Activated naive CD4-positive, alpha-beta T cell (primary cell): ENCODE data around the gene OTOF.

Experiments used
- DNase-seq, 4 experiments: peaks; one replicate each; lab custom pipeline; 2025; lab: John Stamatoyannopoulos, UW

Gene OTOF

DNA sequence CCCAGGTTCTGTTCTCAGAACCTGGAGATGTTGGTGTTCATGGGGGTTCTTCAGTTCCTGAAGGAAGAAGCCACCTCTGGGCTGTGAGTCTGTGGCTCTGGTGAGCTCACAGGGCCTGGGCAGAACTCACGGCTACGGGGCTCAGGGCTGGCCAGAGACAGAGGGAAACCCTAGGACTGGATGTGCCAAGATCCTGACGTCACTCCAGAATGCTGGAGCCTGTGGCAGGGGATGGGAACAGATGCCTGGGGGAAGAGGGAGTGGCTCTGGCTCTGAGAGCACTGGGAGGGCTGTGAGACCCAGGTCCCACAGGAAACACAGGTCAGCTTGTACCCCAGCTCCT lies at the start of gene OTOF:
Gene OTOF, minus strand, starts transcription at position 214 of the 343 bp plus-strand sequence.
- no peak for DNase-seq

DNA sequence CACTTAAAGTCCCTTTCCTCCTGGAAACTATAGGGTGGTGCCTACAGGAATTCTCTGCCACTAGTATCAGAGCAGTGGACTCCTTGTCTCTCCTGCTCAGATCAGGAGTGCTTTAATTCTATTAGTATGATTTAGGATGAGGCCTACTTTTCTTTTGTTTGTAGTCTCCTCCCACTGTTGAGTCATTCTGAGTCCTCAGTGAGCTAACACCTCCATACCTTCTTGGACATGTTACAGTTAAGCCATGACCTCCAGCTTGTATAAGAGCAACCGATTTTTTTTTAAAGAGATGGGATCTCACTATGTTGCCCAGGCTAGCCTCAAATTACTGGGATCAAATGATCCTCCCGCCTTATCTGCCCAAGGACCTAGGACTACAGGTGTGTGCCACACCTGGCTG lies 48.7 kb upstream of the OTOF start:
- no peak for DNase-seq

DNA sequence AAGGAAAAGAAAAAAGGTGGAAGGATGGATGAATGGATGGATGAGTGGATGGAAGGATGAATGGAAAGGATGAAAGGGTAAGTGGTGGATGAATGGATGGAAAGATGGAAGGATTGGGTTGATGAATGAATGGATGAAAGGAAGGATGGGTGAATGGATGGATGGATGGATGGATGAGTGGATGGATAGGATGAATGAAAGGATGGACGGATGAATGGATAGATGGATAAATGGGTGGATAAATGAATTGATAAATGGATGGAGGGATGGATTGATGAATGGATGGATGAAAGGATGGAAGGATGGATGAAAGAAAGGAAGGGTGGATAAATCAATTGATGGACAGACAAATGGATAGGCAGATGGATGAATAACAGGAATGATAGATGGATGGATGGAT lies 48.2 kb upstream of the OTOF start:
- no peak for DNase-seq

DNA sequence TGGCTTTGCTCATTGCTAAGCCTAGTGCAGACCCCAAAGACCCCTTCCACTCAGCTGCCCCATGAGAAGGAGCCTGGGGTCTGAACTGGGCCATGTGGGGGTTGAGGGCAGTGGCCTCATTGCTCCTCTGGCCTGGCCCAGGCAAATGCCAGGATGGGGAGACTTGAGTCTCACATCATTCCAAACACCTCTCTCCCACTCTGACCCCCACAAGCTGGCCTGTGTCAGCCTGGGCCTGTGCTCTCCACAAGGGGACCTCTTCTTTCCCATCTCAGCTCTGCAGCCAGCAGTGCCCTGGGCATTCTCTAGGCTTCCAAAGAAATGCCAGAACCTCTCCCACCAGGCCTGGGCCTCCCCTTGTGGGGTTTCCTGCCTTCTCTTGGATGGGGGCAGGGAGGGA lies 45.8 kb upstream of the OTOF start:
- DNase-seq: no peak

DNA sequence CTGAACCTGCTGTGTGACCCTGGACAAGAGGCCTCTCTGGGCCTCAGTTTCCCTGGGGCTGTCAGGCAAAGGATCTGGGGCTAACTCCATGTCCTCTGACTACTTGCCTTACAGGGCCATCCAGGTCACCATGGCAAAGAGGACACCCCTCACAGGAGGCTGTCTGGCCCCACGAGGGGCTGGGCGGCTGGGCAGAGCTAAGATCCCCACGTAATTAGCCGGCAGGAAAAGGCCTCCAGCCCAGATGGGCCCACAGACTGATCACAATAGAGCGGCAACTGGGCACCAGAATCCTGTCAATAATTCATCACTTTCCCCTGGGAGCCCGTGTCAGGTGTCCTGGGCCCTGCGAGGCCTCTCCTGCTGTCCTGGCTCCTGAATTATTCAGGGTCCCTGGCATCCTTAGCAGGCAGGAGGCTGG lies 44.8 kb upstream of the OTOF start:
- DNase-seq: no peak

DNA sequence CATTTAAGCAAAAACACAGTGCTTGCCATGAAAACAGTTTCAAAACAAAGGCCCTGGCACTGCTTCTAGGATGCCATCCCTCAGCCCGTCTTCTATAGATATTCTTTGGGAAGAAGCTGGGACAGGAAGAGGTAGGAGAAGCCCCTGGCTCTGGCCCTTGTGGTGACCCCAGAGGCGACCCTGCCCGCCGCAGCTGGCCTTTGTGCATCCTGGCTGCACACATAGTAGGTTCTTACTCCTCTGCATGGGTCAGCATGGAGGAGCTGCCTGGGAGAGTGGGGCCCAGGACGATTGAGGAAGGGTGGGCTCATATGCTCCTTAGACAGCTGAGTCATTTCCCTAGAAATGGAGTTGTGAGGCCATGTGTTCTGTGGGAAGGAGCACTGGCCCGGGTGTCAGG lies 44.4 kb upstream of the OTOF start:
- DNase-seq: no peak

- no peak for DNase-seq
These were observed 43.9 kb upstream of the OTOF start for GRCh38 chr2:26521913-26522180.

DNA sequence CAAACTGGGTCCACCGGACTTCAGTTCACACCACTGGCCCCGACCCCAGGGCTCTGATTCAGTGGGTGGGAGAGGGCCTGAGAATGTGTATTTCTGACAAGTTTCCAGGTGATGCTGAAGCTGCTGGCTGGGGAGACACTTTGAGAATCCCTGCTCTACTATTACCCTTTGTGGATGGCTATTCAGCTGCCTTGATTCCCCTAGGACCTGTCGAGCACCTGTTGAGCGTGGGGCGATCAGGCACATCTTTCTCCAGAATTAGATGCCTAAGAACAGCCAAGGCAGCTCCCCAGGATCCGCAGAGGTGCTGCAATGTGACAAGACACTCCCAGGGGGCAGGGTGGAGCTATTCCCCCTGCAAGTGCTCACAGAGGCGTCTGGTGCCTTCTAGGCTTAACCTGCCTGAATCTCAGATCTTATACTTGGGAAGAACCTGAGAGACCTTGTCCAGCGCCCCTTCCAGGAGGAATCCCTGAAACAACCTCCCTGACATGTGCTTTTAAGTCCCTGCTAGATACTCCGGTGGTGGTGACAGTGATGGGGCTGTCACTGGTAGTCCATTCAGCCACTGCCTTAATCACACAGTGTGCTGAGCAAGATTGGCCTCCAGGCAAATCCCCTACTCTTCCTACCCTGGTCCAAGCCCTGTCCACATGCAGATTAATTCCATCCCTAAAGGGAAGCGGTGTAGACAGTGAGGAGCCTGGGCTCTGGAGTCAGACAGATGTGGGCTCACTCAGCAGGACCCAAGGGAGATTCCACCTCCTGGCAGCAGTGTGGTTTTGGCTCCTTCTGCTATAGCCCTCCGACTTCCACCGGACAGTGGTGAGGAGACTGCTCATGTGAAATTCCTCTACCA lies 43.4 kb upstream of the OTOF start:
- no peak for DNase-seq

- DNase-seq: no peak
These were observed 42.2 kb upstream of the OTOF start for GRCh38 chr2:26520148-26520449.

DNA sequence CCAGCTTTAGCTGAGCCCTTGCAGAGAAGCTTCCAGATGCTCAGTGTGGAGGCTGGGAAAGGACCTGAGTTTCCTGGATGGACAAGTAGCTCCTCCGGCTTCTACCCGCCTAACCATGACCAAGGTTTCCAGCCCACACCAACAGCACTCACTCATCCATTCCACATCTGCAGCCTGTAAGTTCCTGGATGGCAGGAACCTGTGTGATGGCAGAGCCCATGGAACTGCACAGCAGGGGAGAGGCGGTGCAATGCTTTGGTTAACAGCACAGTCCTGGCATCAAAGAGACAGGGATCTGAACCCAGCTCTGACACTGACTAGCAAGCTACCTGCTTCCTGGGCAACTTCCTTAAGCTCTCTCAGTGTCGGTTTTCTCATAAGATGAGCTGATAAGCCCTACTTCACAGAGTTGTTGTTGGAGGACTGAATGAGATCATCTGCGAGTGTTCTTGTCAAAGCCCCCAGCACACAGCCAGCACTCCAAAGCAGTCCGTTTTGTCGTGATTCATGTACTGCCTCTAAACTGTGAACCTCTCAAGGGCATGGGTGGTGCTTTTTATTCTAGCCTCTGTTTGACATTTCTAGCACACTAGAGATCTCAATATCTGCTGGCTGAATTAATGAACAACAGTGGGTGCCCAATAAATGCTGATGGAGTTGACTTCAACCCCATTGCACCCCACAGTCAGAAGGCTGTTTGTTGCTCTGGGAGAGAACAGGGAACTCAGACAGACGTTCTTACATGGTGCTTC lies 41.6 kb upstream of the OTOF start:
- peak in 1 of 4 experiments; percentile 22 for DNase-seq

DNA sequence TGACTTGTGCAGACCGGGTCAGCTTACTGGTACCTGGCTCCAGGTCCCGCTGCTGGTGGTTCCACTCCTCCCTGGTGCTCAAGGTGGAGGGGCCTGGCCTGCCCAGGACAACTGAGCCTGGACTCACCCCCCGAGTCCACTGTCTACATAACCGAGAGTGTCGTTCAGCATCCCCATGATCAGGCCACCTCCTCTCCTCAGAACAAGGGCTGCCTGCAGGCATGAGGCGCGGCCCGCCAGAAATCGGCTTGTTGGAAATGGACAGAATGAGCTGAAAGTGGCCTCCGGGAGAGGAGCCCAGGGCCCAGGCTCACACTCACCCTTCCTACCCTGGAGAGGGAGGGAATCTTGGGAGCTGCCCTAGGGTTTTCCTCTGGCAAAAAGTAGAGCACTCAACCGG lies 38.9 kb upstream of the OTOF start:
- no peak for DNase-seq

DNA sequence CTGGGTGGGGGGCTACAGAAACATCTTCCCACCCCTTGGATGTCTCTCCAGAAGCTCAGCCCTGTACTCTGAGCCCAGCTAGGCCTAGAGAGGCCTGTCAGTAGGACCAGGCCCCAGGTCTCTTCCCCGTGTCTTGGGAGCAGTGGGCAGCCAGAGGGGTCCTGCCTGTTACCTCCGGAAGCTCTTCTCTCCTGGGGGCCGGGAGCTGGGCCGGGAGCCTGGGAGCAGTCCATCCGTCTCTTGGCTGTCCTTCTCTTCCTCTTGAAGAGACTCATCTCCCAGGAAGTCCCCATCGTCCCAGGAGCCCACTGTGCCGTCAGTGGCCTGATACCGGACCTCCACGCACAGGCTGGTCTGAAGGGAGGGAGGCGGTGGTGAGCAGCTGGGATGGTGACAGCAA lies 38.3 kb upstream of the OTOF start:
- DNase-seq: no peak

GRCh38 chr2:26515771-26516170 lies 37.8 kb upstream of the OTOF start:
- no peak for DNase-seq

- DNase-seq: no peak
These were observed 36.1 kb upstream of the OTOF start for GRCh38 chr2:26514045-26514444.

- DNase-seq: no peak
These were observed 35.3 kb upstream of the OTOF start for GRCh38 chr2:26513261-26513660.

- no peak for DNase-seq
These were observed 33.5 kb upstream of the OTOF start for GRCh38 chr2:26511466-26511865.

GRCh38 chr2:26510344-26510973 lies 32.5 kb upstream of the OTOF start:
- no peak for DNase-seq

- no peak for DNase-seq
These were observed 31.2 kb upstream of the OTOF start for GRCh38 chr2:26509141-26509540.

GRCh38 chr2:26507932-26508331 lies 30.0 kb upstream of the OTOF start:
- no peak for DNase-seq

DNA sequence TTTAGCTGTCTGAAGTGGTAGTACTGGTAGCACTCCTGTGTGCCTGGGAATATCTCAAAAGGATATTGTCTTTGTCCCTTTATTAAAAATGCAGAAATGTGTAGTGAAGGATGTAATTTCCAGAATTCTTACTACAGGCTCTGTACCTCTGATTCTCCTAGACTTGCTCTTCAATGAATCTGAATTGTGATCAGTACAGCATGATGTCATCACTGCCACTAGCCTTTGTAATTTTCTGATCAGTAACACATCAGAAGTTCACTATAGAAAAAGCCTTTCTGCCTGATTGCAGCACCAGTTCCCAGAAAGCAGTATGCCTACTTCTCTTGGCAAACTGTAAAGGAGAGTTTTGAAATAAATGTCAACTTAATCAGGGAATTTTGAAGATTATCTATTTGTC lies 29.2 kb upstream of the OTOF start:
- no peak for DNase-seq

DNA sequence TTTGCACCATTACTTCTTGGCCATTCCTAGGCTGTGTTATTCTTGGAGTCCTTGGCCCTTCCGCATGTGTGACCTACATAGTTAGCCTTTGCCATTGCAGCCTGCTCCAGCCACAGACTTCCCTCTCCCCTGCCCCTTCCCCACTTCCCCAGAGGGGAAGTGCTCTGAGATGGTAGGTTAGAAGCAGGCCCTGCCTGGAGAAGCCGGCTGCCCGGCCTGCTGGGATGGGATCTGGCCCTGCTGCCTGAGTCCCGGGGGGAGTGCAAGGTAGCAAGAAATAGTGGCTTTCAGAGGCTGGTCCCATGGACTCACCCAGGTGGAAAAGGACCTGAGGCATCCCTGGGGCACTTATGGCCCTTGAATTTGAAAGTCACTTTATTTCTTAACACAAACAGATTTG lies 28.4 kb upstream of the OTOF start:
- no peak for DNase-seq

- no peak for DNase-seq
These were observed 26.1 kb upstream of the OTOF start for GRCh38 chr2:26504002-26504401.

- DNase-seq: peak; percentile 49 to 70 (median 64)
These were observed 25.4 kb upstream of the OTOF start for GRCh38 chr2:26503231-26503880.
